ENCODE data around the gene AKAP8L. TPM values are rescaled to one million over a fixed set of nuclear protein-coding genes. Genes with fewer than 3 reads are reported as not detected.
"Not testable (repeated sequence)": the region's sequence is repeated elsewhere in the genome, so short reads cannot be mapped to it uniquely, and the experiment has no call there.

The AKAP8L gene
- polyA plus RNA-seq, 1 experiment = 30.4 TPM

DNA sequence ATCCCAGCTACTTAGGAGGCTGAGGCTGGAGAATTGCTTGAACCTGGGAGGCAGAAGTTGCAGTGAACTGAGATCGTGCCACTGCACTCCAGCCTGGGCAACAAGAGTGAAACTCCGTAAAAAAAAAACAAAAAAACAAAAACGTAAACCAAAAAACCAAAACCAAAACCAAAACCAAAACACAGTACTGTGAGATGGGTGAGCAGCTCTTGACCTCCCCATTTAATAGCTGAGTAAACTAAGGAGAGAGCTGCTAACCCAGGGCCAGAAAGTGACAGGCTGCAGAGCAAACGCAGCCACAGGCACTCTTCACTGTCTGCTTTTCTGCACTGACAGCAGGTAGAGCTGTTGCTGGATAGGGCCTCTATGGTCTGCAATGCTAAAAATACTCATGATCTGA is 58.8 kb downstream of the AKAP8L start:
- DNase-seq (ENCODE audit: low read depth, low spot score); H3K27ac ChIP-seq (ENCODE audit: low read depth, low read length); H3K9me3 ChIP-seq (ENCODE audit: control insufficient read depth, insufficient read depth, low read length); H3K4me3 ChIP-seq (ENCODE audit: low read depth, low read length); H3K27me3 ChIP-seq (ENCODE audit: control insufficient read depth, insufficient read depth, low read length): not testable (repeated sequence)
- ChIA-PET POLR2A (interaction anchor here (0.6 kb wide), 1 partner anchor 37 kb away, joined by 3 read pairs; no protein-coding TSS in a partner anchor), CTCF (interaction anchor here (0.8 to 2.0 kb wide), 2 partner anchors 182 to 268 kb away, joined by 4 to 5 read pairs; no protein-coding TSS in a partner anchor)

GRCh38 chr19:15358918-15359317 is 59.9 kb downstream of the AKAP8L start:
- no peak for TF ChIP-seq CTCF (IDR thresholded peaks at IDR 0.05; ENCODE audit: low read depth, low read length)
- H3K27me3 ChIP-seq (ENCODE audit: control insufficient read depth, insufficient read depth, low read length) = no peaks in the 10 kb centered on the region
- ChIA-PET POLR2A (no interaction called here), CTCF (interaction anchor here (0.8 kb wide), 1 partner anchor 267 kb away, joined by 5 read pairs; no protein-coding TSS in a partner anchor)
- H3K4me3 ChIP-seq (ENCODE audit: low read depth, low read length) = no peak overlapping the region
- H3K9me3 ChIP-seq (ENCODE audit: control insufficient read depth, insufficient read depth, low read length) = no peaks in the 10 kb centered on the region
- no peak for DNase-seq (ENCODE audit: low read depth, low spot score)
- H3K27ac ChIP-seq (ENCODE audit: low read depth, low read length) = peak overlapping the region; percentile 3

- H3K9me3 ChIP-seq (ENCODE audit: control insufficient read depth, insufficient read depth, low read length) = no peaks in the 10 kb centered on the region
- POLR2A ChIA-PET = interaction anchor here (0.6 to 0.7 kb wide), 3 partner anchors 17 to 718 kb away, joined by 3 to 10 read pairs (median 4); a partner anchor contains a TSS
- no peak for TF ChIP-seq CTCF (IDR thresholded peaks at IDR 0.05; ENCODE audit: low read depth, low read length)
- no peak overlapping the region for H3K27ac ChIP-seq (ENCODE audit: low read depth, low read length)
- H3K4me3 ChIP-seq (ENCODE audit: low read depth, low read length) = no peak overlapping the region
- DNase-seq (ENCODE audit: low read depth, low spot score) = no peak
- H3K27me3 ChIP-seq (ENCODE audit: control insufficient read depth, insufficient read depth, low read length) = no peaks in the 10 kb centered on the region
- CTCF ChIA-PET = no interaction called here
Measured at GRCh38 chr19:15357906-15358305, 60.9 kb downstream of the AKAP8L start.

DNA sequence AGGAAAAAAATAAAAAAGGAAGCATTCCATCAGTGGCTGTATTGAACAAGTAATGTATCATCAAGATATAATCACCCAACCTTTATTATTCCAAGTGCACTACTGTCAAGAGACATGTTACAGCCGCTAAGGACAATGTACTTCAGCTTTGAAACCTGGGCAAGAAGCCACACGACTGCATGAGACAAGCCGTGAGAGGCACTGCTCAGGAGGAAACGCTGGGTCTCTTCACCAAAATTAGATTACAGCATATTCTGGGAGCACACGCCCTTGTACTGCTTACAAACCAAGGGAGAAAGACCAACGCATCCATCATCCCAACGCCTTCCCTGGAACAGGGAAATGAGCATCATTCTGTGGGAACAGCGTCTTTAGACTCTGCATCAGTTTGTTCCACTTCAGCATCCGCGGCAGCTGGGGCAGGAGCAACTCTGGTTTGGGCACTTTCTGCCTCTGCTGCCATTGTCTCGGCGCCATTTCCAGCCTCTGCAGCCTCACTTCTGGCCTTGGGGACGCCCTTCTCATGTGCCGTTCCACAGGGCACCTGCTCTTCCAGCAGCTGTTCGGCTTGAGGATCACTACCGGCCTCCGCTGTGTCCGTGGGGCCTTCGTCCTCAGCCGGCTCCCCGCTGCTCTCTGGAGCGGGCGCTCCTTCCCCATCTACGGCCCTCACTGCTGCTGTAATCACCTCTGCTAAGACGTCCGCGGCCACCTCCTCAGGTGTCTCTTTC is 64.1 kb downstream of the AKAP8L start:
- no peak for DNase-seq (ENCODE audit: low read depth, low spot score)
- TF ChIP-seq CTCF (IDR thresholded peaks at IDR 0.05; ENCODE audit: low read depth, low read length) = no peak
- no peaks in the 10 kb centered on the region for H3K9me3 ChIP-seq (ENCODE audit: control insufficient read depth, insufficient read depth, low read length)
- H3K27me3 ChIP-seq (ENCODE audit: control insufficient read depth, insufficient read depth, low read length) = no peaks in the 10 kb centered on the region
- no peak overlapping the region for H3K4me3 ChIP-seq (ENCODE audit: low read depth, low read length)
- POLR2A ChIA-PET = no interaction called here
- CTCF ChIA-PET = interaction anchor here (0.5 kb wide), 1 partner anchor 182 kb away, joined by 9 read pairs; no protein-coding TSS in a partner anchor
- no peak overlapping the region for H3K27ac ChIP-seq (ENCODE audit: low read depth, low read length)

DNA sequence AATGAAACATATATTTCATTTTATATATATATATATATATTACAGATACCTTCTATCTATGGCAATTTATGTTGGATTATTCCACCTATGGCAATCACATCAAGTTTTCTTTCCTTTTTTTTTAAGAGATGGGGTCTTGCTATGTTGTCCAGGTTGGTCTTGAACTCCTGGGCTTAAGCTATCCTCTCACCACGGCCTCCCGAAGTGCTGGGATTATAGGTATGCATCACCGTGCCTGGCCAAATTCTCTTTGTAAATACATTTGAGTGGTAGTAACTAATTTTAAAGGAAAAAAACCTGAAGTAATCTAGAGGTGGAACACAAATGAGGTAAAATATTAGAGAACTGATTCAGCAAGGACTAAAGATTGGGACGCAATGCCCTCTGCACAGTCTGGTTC is 64.9 kb downstream of the AKAP8L start:
- Histone ChIP-seq H3K27me3 (ENCODE audit: control insufficient read depth, insufficient read depth, low read length) (no peaks in the 10 kb centered on the region), H3K4me3 (ENCODE audit: low read depth, low read length) (no peak overlapping the region), H3K27ac (ENCODE audit: low read depth, low read length) (no peak overlapping the region), H3K9me3 (ENCODE audit: control insufficient read depth, insufficient read depth, low read length) (no peaks in the 10 kb centered on the region)
- DNase-seq (ENCODE audit: low read depth, low spot score) = no peak
- no peak for TF ChIP-seq CTCF (IDR thresholded peaks at IDR 0.05; ENCODE audit: low read depth, low read length)
- ChIA-PET CTCF (no interaction called here), POLR2A (no interaction called here)

DNA sequence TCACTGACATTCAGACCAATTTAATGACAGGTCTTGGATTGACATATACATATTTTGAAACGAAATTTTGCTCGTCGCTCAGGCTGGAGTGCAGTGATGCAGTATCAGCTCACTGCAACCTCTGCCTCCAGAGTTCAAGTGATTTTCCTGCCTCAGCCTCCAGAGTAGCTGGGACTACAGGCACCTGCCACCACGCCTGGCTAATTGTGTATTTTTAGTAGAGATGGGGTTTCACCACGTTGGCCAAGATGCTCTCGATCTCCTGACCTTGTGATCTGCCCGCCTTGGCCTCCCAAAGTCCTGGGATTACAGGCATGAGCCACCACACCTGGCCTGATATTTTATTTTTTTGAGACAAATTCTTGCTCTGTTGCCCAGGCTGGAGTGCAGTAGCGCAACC is 66.3 kb downstream of the AKAP8L start:
- H3K27me3 ChIP-seq (ENCODE audit: control insufficient read depth, insufficient read depth, low read length); POLR2A ChIA-PET; DNase-seq (ENCODE audit: low read depth, low spot score); H3K27ac ChIP-seq (ENCODE audit: low read depth, low read length); H3K4me3 ChIP-seq (ENCODE audit: low read depth, low read length); H3K9me3 ChIP-seq (ENCODE audit: control insufficient read depth, insufficient read depth, low read length); CTCF ChIA-PET: not testable (repeated sequence)

GRCh38 chr19:15341328-15341727 is 77.5 kb downstream of the AKAP8L start:
- H3K27ac ChIP-seq (ENCODE audit: low read depth, low read length); H3K27me3 ChIP-seq (ENCODE audit: control insufficient read depth, insufficient read depth, low read length); CTCF ChIA-PET; H3K9me3 ChIP-seq (ENCODE audit: control insufficient read depth, insufficient read depth, low read length); H3K4me3 ChIP-seq (ENCODE audit: low read depth, low read length); DNase-seq (ENCODE audit: low read depth, low spot score): not testable (repeated sequence)
- POLR2A ChIA-PET = interaction anchor here (0.6 to 0.7 kb wide), 2 partner anchors 16 to 17 kb away, joined by 3 read pairs; no protein-coding TSS in a partner anchor

All from AG04450 (cell line).